Keratinocyte (primary cell): ENCODE measurements around the gene SEC22A. TPM values are rescaled to one million over a fixed set of nuclear protein-coding genes. Genes with fewer than 3 reads are reported as not detected.

ENCODE experiments used
- DNase-seq: peaks from one replicate; pipeline ENCODE4 v3.0.0-alpha.2; 2011; ENCODE audit warnings: low read depth, missing footprints, low spot score
- FAIRE-seq: peaks from 2 replicates; lab custom pipeline; 2011; peaks lifted over from hg19 to GRCh38; lab: Jason Lieb, UNC
- H2AFZ ChIP-seq: 2 replicates; pipeline ENCODE4 v1.6.0; 2012; ENCODE audit warnings: low read length, control low read depth, inconsistent platforms; ENCODE audit not compliant: control insufficient read depth
- H3K27ac ChIP-seq: 2 replicates; pipeline ENCODE4 v1.5.1; 2011; ENCODE audit warnings: low read length; ENCODE audit not compliant: control insufficient read depth, insufficient read depth
- H3K27me3 ChIP-seq: 3 replicates; pipeline ENCODE4 v1.6.0; 2011; ENCODE audit warnings: low read length; ENCODE audit not compliant: control insufficient read depth, insufficient read depth; ENCODE audit errors: extremely low read depth
- H3K36me3 ChIP-seq, 2 experiments: 2 replicates in 1 of 2; 3 replicates in 1 of 2; pipeline ENCODE4 v1.5.1; 2011; ENCODE audit warnings: low read length in 2 of 2, mild to moderate bottlenecking in 1 of 2; ENCODE audit not compliant: control insufficient read depth in 2 of 2, insufficient read depth in 2 of 2; ENCODE audit errors: extremely low read depth in 1 of 2
- H3K4me1 ChIP-seq: 3 replicates; pipeline ENCODE4 v1.5.1; 2011; ENCODE audit warnings: low read length; ENCODE audit not compliant: control insufficient read depth, insufficient read depth; ENCODE audit errors: extremely low read depth
- H3K4me2 ChIP-seq: 3 replicates; pipeline ENCODE4 v1.6.0; 2011; ENCODE audit warnings: low read depth, low read length; ENCODE audit not compliant: control insufficient read depth, insufficient read depth; ENCODE audit errors: extremely low read depth
- H3K4me3 ChIP-seq, 3 experiments: fragments of 200-600 bp in 1 of 3; sonication (generic) in 1 of 3; 2 replicates in 2 of 3; 3 replicates in 1 of 3; pipeline ENCODE4 v1.5.1; 2011 to 2016; ENCODE audit warnings: low read length in 3 of 3, mild to moderate bottlenecking in 3 of 3, control low read depth in 2 of 3, inconsistent platforms in 1 of 3, low read depth in 1 of 3, mixed read lengths in 1 of 3, mixed run types in 1 of 3, moderate library complexity in 1 of 3; ENCODE audit not compliant: control insufficient read depth in 2 of 3, insufficient read depth in 2 of 3; ENCODE audit errors: extremely low read depth in 1 of 3
- H3K79me2 ChIP-seq: 2 replicates; pipeline ENCODE4 v1.6.0; 2012; ENCODE audit warnings: low read length; ENCODE audit not compliant: control insufficient read depth, insufficient read depth
- H3K9ac ChIP-seq: 3 replicates; pipeline ENCODE4 v1.6.0; 2011; ENCODE audit warnings: low read length; ENCODE audit not compliant: control insufficient read depth, insufficient read depth; ENCODE audit errors: extremely low read depth
- H3K9me1 ChIP-seq: 3 replicates; pipeline ENCODE4 v1.6.0; 2011; ENCODE audit warnings: low read length; ENCODE audit not compliant: control insufficient read depth, insufficient read depth; ENCODE audit errors: extremely low read depth
- H3K9me3 ChIP-seq: 2 replicates; pipeline ENCODE4 v1.5.1; 2012; ENCODE audit warnings: low read depth, low read length; ENCODE audit not compliant: control insufficient read depth
- H4K20me1 ChIP-seq: 3 replicates; pipeline ENCODE4 v1.6.0; 2011; ENCODE audit warnings: low read length; ENCODE audit not compliant: control insufficient read depth, insufficient read depth; ENCODE audit errors: extremely low read depth
- EZH2 ChIP-seq: IDR thresholded peaks from one replicate; pipeline ENCODE4 v1.6.1; 2012; ENCODE audit warnings: inconsistent platforms, mild to moderate bottlenecking, low read length, moderate library complexity
- dilution Hi-C: fragments of 300-500 bp; cut with MboI; formaldehyde crosslinking; loops from one replicate; pipeline ENCODE4 v1.7.0; 2020; ENCODE audit warnings: low sequenced_read_pairs; ENCODE audit not compliant: extremely low pct_ligation_motif_present
- polyA plus RNA-seq, 5 experiments: library from polyadenylated mRNA; depleted of rRNA in 3 of 5; stranded (reverse) in 3 of 5; stranded (forward) in 1 of 5; unstranded in 1 of 5; fragments of >200 nt; gene quantifications; 1 replicate in 1 of 5; 2 replicates in 3 of 5; 3 replicates in 1 of 5; pipeline versions ENCODE4 v1.2.1 to v1.2.3, GENCODE V29; 2011 to 2012; ENCODE audit warnings: missing spikeins in 2 of 5, low read depth in 1 of 5, low replicate concordance in 1 of 5
- TF ChIP-seq, protein P1 (sequence below), 3 experiments: IDR thresholded peaks in 1 of 3; conservative IDR thresholded peaks in 1 of 3; optimal IDR thresholded peaks in 1 of 3; 2 replicates in 2 of 3; 3 replicates in 1 of 3; pipeline versions ENCODE3 to v1.5.1; 2011; ENCODE audit warnings: low read length in 3 of 3, mild to moderate bottlenecking in 3 of 3, moderate library complexity in 2 of 3, control low read depth in 1 of 3, inconsistent platforms in 1 of 3; ENCODE audit not compliant: insufficient read depth in 2 of 3; ENCODE audit errors: extremely low read depth in 1 of 3

Gene SEC22A
- polyA plus RNA-seq, 1 donor (not counting 4 experiments of a cell fraction or from before 2014, with no cell fraction given): 32.9 TPM

GRCh38 chr3:123277106-123277505 is 75.4 kb downstream of the SEC22A start:
- H3K9me1 ChIP-seq: no peaks in the 10 kb centered on the region
- FAIRE-seq (no peak), DNase-seq (no peak)
- H3K9ac ChIP-seq: no peak overlapping the region
- H3K4me2 ChIP-seq: no peak overlapping the region
- H4K20me1 ChIP-seq: no peaks in the 10 kb centered on the region
- H3K9me3 ChIP-seq: no peaks in the 10 kb centered on the region
- peaks cover 14% of the 10 kb centered on the region for H3K4me1 ChIP-seq
- no peak overlapping the region for H3K4me3 ChIP-seq
- no peak overlapping the region for H3K27ac ChIP-seq
- no peak overlapping the region for H2AFZ ChIP-seq
- H3K27me3 ChIP-seq: no peaks in the 10 kb centered on the region
- no peak for TF ChIP-seq EZH2
- TF ChIP-seq, protein P1, sequence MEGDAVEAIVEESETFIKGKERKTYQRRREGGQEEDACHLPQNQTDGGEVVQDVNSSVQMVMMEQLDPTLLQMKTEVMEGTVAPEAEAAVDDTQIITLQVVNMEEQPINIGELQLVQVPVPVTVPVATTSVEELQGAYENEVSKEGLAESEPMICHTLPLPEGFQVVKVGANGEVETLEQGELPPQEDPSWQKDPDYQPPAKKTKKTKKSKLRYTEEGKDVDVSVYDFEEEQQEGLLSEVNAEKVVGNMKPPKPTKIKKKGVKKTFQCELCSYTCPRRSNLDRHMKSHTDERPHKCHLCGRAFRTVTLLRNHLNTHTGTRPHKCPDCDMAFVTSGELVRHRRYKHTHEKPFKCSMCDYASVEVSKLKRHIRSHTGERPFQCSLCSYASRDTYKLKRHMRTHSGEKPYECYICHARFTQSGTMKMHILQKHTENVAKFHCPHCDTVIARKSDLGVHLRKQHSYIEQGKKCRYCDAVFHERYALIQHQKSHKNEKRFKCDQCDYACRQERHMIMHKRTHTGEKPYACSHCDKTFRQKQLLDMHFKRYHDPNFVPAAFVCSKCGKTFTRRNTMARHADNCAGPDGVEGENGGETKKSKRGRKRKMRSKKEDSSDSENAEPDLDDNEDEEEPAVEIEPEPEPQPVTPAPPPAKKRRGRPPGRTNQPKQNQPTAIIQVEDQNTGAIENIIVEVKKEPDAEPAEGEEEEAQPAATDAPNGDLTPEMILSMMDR (optimal IDR thresholded peaks at IDR 0.05 in 1 of 3, IDR thresholded peaks at IDR 0.05 in 1 of 3, conservative IDR thresholded peaks at IDR 0.05 in 1 of 3; ENCODE audit: extremely low read depth in 1 of 3, insufficient read depth in 2 of 3, low read length in 3 of 3): no peak
- dilution Hi-C loops: no loop called here
- no peaks in the 10 kb centered on the region for H3K36me3 ChIP-seq
- H3K79me2 ChIP-seq: no peaks in the 10 kb centered on the region

- no peaks in the 10 kb centered on the region for H4K20me1 ChIP-seq
- H3K4me2 ChIP-seq: no peak overlapping the region
- H3K4me1 ChIP-seq: peaks cover 4% of the 10 kb centered on the region
- no peak overlapping the region for H3K4me3 ChIP-seq
- H2AFZ ChIP-seq: no peak overlapping the region
- H3K9me3 ChIP-seq: no peaks in the 10 kb centered on the region
- H3K27ac ChIP-seq: no peak overlapping the region
- TF ChIP-seq, protein P1 (optimal IDR thresholded peaks at IDR 0.05 in 1 of 3, IDR thresholded peaks at IDR 0.05 in 1 of 3, conservative IDR thresholded peaks at IDR 0.05 in 1 of 3; ENCODE audit: extremely low read depth in 1 of 3, insufficient read depth in 2 of 3, low read length in 3 of 3): no peak
- no peak for TF ChIP-seq EZH2
- H3K27me3 ChIP-seq: no peaks in the 10 kb centered on the region
- no peak for DNase-seq
- H3K9me1 ChIP-seq: no peaks in the 10 kb centered on the region
- dilution Hi-C loops: no loop called here
- H3K9ac ChIP-seq: no peak overlapping the region
- H3K36me3 ChIP-seq: no peaks in the 10 kb centered on the region
- FAIRE-seq: no peak
- H3K79me2 ChIP-seq: no peaks in the 10 kb centered on the region
These were observed 76.7 kb downstream of the SEC22A start for GRCh38 chr3:123278446-123278845.
